H9 (cell line): ENCODE data around the gene DAPK1. TPM values are rescaled to one million over a fixed set of nuclear protein-coding genes. Genes with fewer than 3 reads are reported as not detected.

Experiments used
- DNase-seq: peaks from one replicate; pipeline ENCODE4 v3.0.0-alpha.2; 2017
- H2AFZ ChIP-seq: one replicate; pipeline ENCODE4 v1.6.1; 2013; ENCODE audit warnings: mild to moderate bottlenecking, low read length, control low read depth, moderate library complexity
- H2AK5ac ChIP-seq: 2 replicates; pipeline ENCODE4 v1.6.1; 2013; ENCODE audit warnings: low read length, control low read depth, mixed read lengths; ENCODE audit not compliant: insufficient read length
- H2BK120ac ChIP-seq: one replicate; pipeline ENCODE4 v1.6.1; 2013; ENCODE audit warnings: low read depth, mild to moderate bottlenecking, low read length, control low read depth, inconsistent platforms; ENCODE audit not compliant: poor library complexity, severe bottlenecking
- H2BK12ac ChIP-seq: 2 replicates; pipeline ENCODE4 v1.6.1; 2013; ENCODE audit warnings: low read length, control low read depth, mixed read lengths, low read depth; ENCODE audit not compliant: insufficient read length
- H2BK15ac ChIP-seq: 2 replicates; pipeline ENCODE4 v1.6.1; 2013; ENCODE audit warnings: low read depth, low read length, control low read depth
- H2BK20ac ChIP-seq: one replicate; pipeline ENCODE4 v1.6.1; 2013; ENCODE audit warnings: low read depth, mild to moderate bottlenecking, low read length, control low read depth, inconsistent platforms; ENCODE audit not compliant: poor library complexity, severe bottlenecking
- H2BK5ac ChIP-seq: 2 replicates; pipeline ENCODE4 v1.6.1; 2013; ENCODE audit warnings: low read length, control low read depth, mixed read lengths; ENCODE audit not compliant: insufficient read length
- H3K14ac ChIP-seq: 2 replicates; pipeline ENCODE4 v1.6.1; 2013; ENCODE audit warnings: low read length, control low read depth; ENCODE audit not compliant: insufficient read depth
- H3K18ac ChIP-seq: 2 replicates; pipeline ENCODE4 v1.6.1; 2013; ENCODE audit warnings: low read depth, mild to moderate bottlenecking, mixed read lengths, low read length, control low read depth; ENCODE audit not compliant: insufficient read length
- H3K23ac ChIP-seq: 2 replicates; pipeline ENCODE4 v1.6.1; 2013; ENCODE audit warnings: low read length, control low read depth, mixed read lengths, low read depth; ENCODE audit not compliant: insufficient read length
- H3K23me2 ChIP-seq: 2 replicates; pipeline ENCODE4 v1.6.1; 2013; ENCODE audit warnings: low read depth, mild to moderate bottlenecking, mixed read lengths, low read length, control low read depth; ENCODE audit not compliant: insufficient read length, poor library complexity, severe bottlenecking
- H3K27ac ChIP-seq: 2 replicates; pipeline ENCODE4 v1.5.1; 2013; ENCODE audit warnings: low read length, control low read depth, mixed read lengths, low read depth; ENCODE audit not compliant: insufficient read length
- H3K27me3 ChIP-seq: 2 replicates; pipeline ENCODE4 v1.6.1; 2013; ENCODE audit warnings: low read length, control low read depth, inconsistent platforms; ENCODE audit not compliant: insufficient read depth
- H3K4ac ChIP-seq: 2 replicates; pipeline ENCODE4 v1.6.1; 2013; ENCODE audit warnings: low read depth, mild to moderate bottlenecking, control low read depth, inconsistent platforms, low read length, moderate library complexity
- H3K4me1 ChIP-seq: 2 replicates; pipeline ENCODE4 v1.6.1; 2013; ENCODE audit warnings: low read length, control low read depth, inconsistent platforms; ENCODE audit not compliant: insufficient read depth
- H3K4me2 ChIP-seq: 2 replicates; pipeline ENCODE4 v1.6.1; 2013; ENCODE audit warnings: low read length, control low read depth, mixed read lengths; ENCODE audit not compliant: insufficient read length, insufficient read depth
- H3K56ac ChIP-seq: 2 replicates; pipeline ENCODE4 v1.6.1; 2013; ENCODE audit warnings: low read depth, mild to moderate bottlenecking, mixed read lengths, low read length, control low read depth; ENCODE audit not compliant: insufficient read length
- H3K79me1 ChIP-seq: 2 replicates; pipeline ENCODE4 v1.6.1; 2013; ENCODE audit warnings: low read depth, mild to moderate bottlenecking, moderate library complexity, low read length, control low read depth, inconsistent platforms; ENCODE audit not compliant: insufficient read depth, poor library complexity, severe bottlenecking
- H3K79me2 ChIP-seq: 2 replicates; pipeline ENCODE4 v1.6.1; 2013; ENCODE audit warnings: low read length, control low read depth, inconsistent platforms; ENCODE audit not compliant: insufficient read depth
- H3K9ac ChIP-seq: 2 replicates; pipeline ENCODE4 v1.6.1; 2013; ENCODE audit warnings: low read length, control low read depth, mixed read lengths; ENCODE audit not compliant: insufficient read length; ENCODE audit errors: extremely low read depth
- H3K9me3 ChIP-seq: one replicate; pipeline ENCODE4 v1.6.1; 2013; ENCODE audit warnings: low read depth, low read length, inconsistent platforms; ENCODE audit not compliant: control insufficient read depth
- H3T11ph ChIP-seq: one replicate; pipeline ENCODE4 v1.6.1; 2013; ENCODE audit warnings: mild to moderate bottlenecking, low read length, control low read depth, inconsistent platforms
- H4K20me1 ChIP-seq: one replicate; pipeline ENCODE4 v1.6.1; 2013; ENCODE audit not compliant: control insufficient read depth, insufficient read length, insufficient read depth
- H4K5ac ChIP-seq: 2 replicates; pipeline ENCODE4 v1.6.1; 2013; ENCODE audit warnings: low read depth, mild to moderate bottlenecking, mixed read lengths, low read length, control low read depth; ENCODE audit not compliant: insufficient read length
- H4K8ac ChIP-seq: replicated peaks from 2 replicates; pipeline ENCODE4 v1.6.1; 2013; ENCODE audit warnings: low read length, control low read depth, mixed read lengths, low read depth; ENCODE audit not compliant: insufficient read length
- H4K91ac ChIP-seq: 2 replicates; pipeline ENCODE4 v1.6.1; 2013; ENCODE audit warnings: low read depth, mild to moderate bottlenecking, moderate library complexity, mixed read lengths, low read length, control low read depth; ENCODE audit not compliant: insufficient read length
- H3K27ac Mint-ChIP-seq, 3 experiments: 2 replicates in 2 of 3; 3 replicates in 1 of 3; pipeline ENCODE4 v1.8.0; 2020 to 2021; ENCODE audit warnings: mixed read lengths in 3 of 3, mild to moderate bottlenecking in 1 of 3, moderate library complexity in 1 of 3
- H3K27me3 Mint-ChIP-seq: 2 replicates; pipeline ENCODE4 v1.8.0; 2021; ENCODE audit warnings: low read depth, mild to moderate bottlenecking, moderate library complexity, mixed read lengths
- H3K36me3 Mint-ChIP-seq, 3 experiments: 2 replicates in 2 of 3; 3 replicates in 1 of 3; pipeline ENCODE4 v1.8.0; 2020 to 2021; ENCODE audit warnings: low read depth in 3 of 3, mixed read lengths in 3 of 3; ENCODE audit not compliant: insufficient read depth in 1 of 3
- H3K4me1 Mint-ChIP-seq, 2 experiments: 2 replicates each; pipeline ENCODE4 v1.8.0; 2020; ENCODE audit warnings: mixed read lengths in 2 of 2
- H3K4me3 Mint-ChIP-seq, 2 experiments: 2 replicates in 1 of 2; 3 replicates in 1 of 2; pipeline ENCODE4 v1.8.0; 2020 to 2021; ENCODE audit warnings: mild to moderate bottlenecking in 2 of 2, mixed read lengths in 2 of 2, moderate library complexity in 1 of 2
- H3K9me3 Mint-ChIP-seq, 2 experiments: 2 replicates in 1 of 2; 3 replicates in 1 of 2; pipeline ENCODE4 v1.8.0; 2020; ENCODE audit warnings: mild to moderate bottlenecking in 2 of 2, mixed read lengths in 2 of 2, moderate library complexity in 1 of 2
- CTCF ChIP-seq: fragments of 200-600 bp; sonication (generic); conservative IDR thresholded peaks from 3 replicates; pipeline ENCODE4 v1.8.0; 2021; ENCODE audit warnings: antibody characterized with exemption, mild to moderate bottlenecking
- WGBS: extraction: QIAGEN DNeasy Blood & Tissue Kit; methylation state at CpG from one replicate; pipeline ENCODE4 v1.1.7; 2013; ENCODE audit warnings: missing lambda C conversion rate, low lambda C conversion rate, mixed read lengths; ENCODE audit not compliant: insufficient read length; ENCODE audit errors: extremely low coverage; 5-methylcytosine and 5-hydroxymethylcytosine counted together
- total RNA-seq: library from RNA; stranded (reverse); gene quantifications from 2 replicates; pipeline ENCODE4 v1.2.1, GENCODE V29; 2021

DAPK1 gene
- total RNA-seq, 1 experiment from 2014 or later, result 79.4 TPM

GRCh38 chr9:87573841-87574342 is 76.2 kb downstream of the DAPK1 start:
- Histone ChIP-seq H2BK20ac (no peak overlapping the region), H4K8ac (no peak overlapping the region), H2BK12ac (no peak overlapping the region), H3K27me3 (no peaks in the 10 kb centered on the region), H4K20me1 (peaks cover 2% of the 10 kb centered on the region), H3K4me2 (no peak overlapping the region), H2AK5ac (no peak overlapping the region), H3K79me1 (no peaks in the 10 kb centered on the region), H4K5ac (no peak overlapping the region), H2BK5ac (no peak overlapping the region), H3K79me2 (peaks cover 4% of the 10 kb centered on the region; the same call in 1 of the 2 replicates), H3K9me3 (no peaks in the 10 kb centered on the region), H2BK120ac (no peak overlapping the region), H3K23me2 (no peaks in the 10 kb centered on the region), H3K9ac (no peak overlapping the region), H3K56ac (no peak overlapping the region), H3K27ac (no peak overlapping the region), H3K18ac (no peak overlapping the region), H3K4ac (no peak overlapping the region), H3T11ph (no peak overlapping the region), H3K14ac (no peak overlapping the region), H3K23ac (no peak overlapping the region), H2BK15ac (no peak overlapping the region), H3K4me1 (peaks cover 12% of the 10 kb centered on the region; the same call in 1 of the 2 replicates), H2AFZ (no peak overlapping the region), H4K91ac (no peak overlapping the region)
- TF ChIP-seq CTCF, result no peak
- H3K27me3 Mint-ChIP-seq, result no peaks in the 10 kb centered on the region
- peaks cover 39 to 44% of the 10 kb centered on the region in 2 experiments for H3K4me1 Mint-ChIP-seq
- WGBS, result no CpG with 5 or more reads among the region's 1 CpG
- H3K9me3 Mint-ChIP-seq, result no peaks in the 10 kb centered on the region
- H3K4me3 Mint-ChIP-seq, result no peak overlapping the region
- H3K27ac Mint-ChIP-seq, result no peak overlapping the region
- H3K36me3 Mint-ChIP-seq, result peaks cover 0 to 7% (median 6%) of the 10 kb centered on the region in 3 experiments; a peak in 3 of 7 replicates
- no peak for DNase-seq
